Measurements from ENCODE around the gene CDKL1.
"Not testable (repeated sequence)": the region's sequence is repeated elsewhere in the genome, so short reads cannot be mapped to it uniquely, and the experiment has no call there.

CDKL1 gene

DNA sequence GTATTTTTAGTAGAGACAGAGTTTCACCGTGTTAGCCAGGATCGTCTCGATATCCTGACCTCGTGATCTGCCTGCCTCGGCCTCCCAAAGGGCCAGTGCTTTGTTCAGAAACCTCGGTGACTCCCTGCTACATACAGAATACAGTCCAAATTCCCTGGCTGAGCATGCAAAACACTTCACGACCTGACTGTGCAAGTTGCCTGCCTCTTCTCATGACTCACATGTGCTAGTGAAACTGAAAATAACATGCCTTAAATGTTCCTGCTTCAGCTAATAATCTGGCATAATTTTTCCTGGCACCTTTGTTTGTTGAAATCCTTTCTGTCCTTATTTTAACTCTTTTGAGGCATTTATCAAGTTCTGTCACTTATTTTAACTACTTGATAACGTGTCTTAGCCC lies 76.4 kb downstream of the CDKL1 start:
- no peak for FAIRE-seq

GRCh38 chr14:50319721-50320120 lies 77.0 kb downstream of the CDKL1 start:
- FAIRE-seq, result no peak

- no peak for FAIRE-seq
Measured at GRCh38 chr14:50319293-50319692, 77.4 kb downstream of the CDKL1 start.

GRCh38 chr14:50318031-50318626 lies 78.6 kb downstream of the CDKL1 start:
- peak; percentile 90 for FAIRE-seq

DNA sequence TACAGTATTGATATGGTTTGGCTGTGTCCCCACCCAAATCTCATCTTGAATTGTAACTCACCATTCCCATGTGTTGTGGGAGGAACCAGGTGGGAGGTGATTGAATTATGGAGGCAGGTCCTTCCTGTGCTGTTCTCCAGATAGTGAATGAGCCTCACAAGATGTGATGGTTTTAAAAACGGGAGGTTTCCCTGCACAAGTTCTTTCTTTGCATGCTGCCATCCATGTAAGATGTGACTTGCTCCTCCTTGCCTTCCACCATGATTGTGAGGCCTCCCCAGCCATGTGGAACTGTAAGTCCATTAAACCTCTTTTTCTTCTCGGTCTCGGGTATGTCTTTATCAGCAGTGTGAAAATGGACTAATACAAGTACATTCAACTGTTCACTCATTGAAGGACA lies 82.6 kb downstream of the CDKL1 start:
- FAIRE-seq, result not testable (repeated sequence)

GRCh38 chr14:50312734-50313054 lies 84.0 kb downstream of the CDKL1 start:
- FAIRE-seq, result no peak

GRCh38 chr14:50311972-50312733 lies 84.5 kb downstream of the CDKL1 start, which contains the start of the genes DMAC2L and L2HGDH:
Gene DMAC2L (plus strand): TSS chr14:50312324. CDS start chr14:50321488, 9,164 bp downstream.
Gene L2HGDH (minus strand): TSS chr14:50312229. CDS start chr14:50312150, 79 bp downstream.
- no peak for FAIRE-seq

DNA sequence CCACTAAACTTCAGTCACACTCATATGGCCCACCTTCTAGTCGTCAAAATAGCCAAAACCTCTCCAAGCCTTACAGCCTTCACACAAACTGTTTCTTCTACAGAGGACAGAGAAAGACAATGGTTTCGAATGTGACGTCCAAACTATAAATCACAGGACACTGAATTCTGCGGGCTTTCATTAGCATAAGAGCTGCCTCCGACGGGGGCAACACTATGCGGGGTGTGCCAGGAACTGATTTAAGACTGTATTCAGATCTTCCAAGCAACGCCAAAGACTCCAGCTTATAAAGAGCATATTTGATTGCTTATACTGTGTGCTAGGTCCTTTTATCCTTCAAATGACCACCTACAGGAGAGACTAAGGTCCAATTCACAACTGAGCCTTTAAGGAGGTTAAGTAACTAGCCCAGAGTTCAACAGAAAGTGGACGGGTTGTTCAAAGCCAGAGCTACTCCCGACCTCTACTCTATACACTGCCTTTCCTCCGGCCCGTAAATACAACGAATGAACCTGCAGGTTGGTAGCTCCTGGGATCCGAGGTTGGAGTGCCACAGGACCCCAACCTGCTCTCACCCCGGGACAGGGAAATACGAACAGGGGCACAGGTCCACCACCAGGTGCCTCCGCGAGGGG lies 85.2 kb downstream of the CDKL1 start:
- no peak for FAIRE-seq

GRCh38 chr14:50310445-50310844 lies 86.2 kb downstream of the CDKL1 start:
- FAIRE-seq, result no peak

DNA sequence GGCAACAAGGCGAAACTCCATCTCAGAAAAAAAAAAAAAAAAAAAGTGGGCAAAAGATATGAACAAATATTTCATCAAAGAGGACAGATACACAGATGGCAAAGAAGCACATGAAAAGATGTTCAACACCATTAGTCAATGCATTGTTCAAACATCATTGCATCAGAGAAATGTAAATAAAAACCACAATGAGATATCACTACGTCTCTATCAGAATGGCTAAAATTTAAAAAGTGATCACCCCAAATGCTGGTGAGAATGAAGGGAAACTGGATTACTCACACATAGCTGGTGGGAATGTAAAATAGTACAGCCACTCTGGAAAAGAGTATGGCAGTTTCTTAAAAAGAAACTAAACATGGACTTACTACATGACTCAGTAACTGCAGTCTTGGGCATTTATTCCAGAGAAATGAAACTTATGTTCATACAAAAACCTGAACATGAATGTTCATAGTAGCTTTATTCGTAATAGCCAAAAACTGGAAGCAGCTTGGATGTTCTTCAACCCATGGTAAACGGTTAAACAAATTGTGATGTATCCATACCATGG lies 88.2 kb downstream of the CDKL1 start:
- no peak for FAIRE-seq

- no peak for FAIRE-seq
Measured at GRCh38 chr14:50303744-50304471, 92.8 kb downstream of the CDKL1 start.

GRCh38 chr14:50301914-50302313 lies 94.8 kb downstream of the CDKL1 start:
- FAIRE-seq, result no peak

GRCh38 chr14:50299585-50299984 lies 97.1 kb downstream of the CDKL1 start:
- FAIRE-seq, result no peak

- no peak for FAIRE-seq
Measured at GRCh38 chr14:50290306-50290705, 106.4 kb downstream of the CDKL1 start.

DNA sequence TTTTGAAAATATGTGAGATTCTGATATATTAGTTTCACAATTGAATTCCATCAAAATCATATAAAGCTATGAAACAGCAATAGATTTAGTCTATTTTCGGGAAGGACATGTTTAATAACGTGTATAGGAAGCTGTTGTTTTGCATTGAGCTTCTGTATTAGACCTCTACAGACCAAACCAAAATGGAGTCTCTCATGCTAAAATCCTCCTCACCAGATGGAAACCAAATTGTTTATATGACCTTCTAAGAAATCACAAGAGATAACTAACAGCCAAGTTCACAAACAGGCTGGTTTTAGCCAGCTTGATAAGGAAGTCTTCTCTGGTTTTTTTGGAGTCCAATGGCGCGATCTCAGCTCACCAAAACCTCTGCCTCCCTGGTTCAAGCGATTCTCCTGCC lies 108.5 kb downstream of the CDKL1 start:
- no peak for FAIRE-seq

DNA sequence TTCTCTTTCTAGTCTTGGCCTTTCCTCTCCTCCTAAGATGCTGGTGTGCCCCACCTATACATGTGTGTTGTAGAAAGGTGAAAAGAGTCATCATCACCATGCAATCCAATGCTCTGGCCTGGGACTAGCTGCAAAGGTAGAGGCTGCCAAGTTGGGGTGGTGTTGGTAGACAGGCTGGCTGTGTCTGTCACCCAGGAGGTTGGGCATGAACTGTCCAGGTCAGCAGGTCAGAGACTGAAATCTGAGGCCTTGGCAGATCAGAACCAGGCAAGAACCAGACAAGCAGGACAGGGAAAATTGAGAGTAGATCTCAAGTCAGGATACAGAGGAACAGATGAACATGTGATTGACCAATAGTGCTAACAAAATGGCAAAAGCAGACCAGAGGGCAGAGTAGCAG lies 110.8 kb downstream of the CDKL1 start:
- no peak for FAIRE-seq
